H1 (cell line): ENCODE data around the gene TRIM45. TPM values are rescaled to one million over a fixed set of nuclear protein-coding genes. Genes with fewer than 3 reads are reported as not detected.

Experiments
- CTCF ChIP-seq, 3 experiments: IDR thresholded peaks; 1 replicate in 2 of 3; 2 replicates in 1 of 3; pipeline versions ENCODE4 v1.5.1 to v1.6.1; 2011; ENCODE audit warnings: low read length in 3 of 3, mild to moderate bottlenecking in 3 of 3, inconsistent platforms in 2 of 3, low read depth in 1 of 3, moderate library complexity in 1 of 3; ENCODE audit not compliant: insufficient read depth in 1 of 3; ENCODE audit errors: control extremely low read depth in 1 of 3
- SRF ChIP-seq: IDR thresholded peaks from 2 replicates; pipeline ENCODE4 v1.6.1; 2011; ENCODE audit warnings: mild to moderate bottlenecking, low read depth, low read length, moderate library complexity
- polyA plus RNA-seq, 7 experiments: library from polyadenylated mRNA; depleted of rRNA in 3 of 7; stranded (reverse) in 5 of 7; unstranded in 2 of 7; fragments of >200 nt in 5 of 7; fragments of 200-250 nt in 2 of 7; gene quantifications; 1 replicate in 5 of 7; 2 replicates in 1 of 7; 4 replicates in 1 of 7; pipeline versions ENCODE4 v1.2.1 to v1.2.3, GENCODE V29; 2011 to 2013; ENCODE audit warnings: missing spikeins in 2 of 7, mixed read lengths in 2 of 7
- total RNA-seq: library from RNA; stranded (reverse); fragmentation: NEBNext Ultra II Directional; extraction: Animal tissue kit (Norgen Biotek cat#: 25700); gene quantifications from 2 replicates; pipeline ENCODE4 v1.2.1, GENCODE V29; 2021

TRIM45 gene
- total and polyA plus RNA-seq, 2 of the 8 experiments (the other 6 are each of a cell fraction or from before 2014, with no cell fraction given) = 13.7 to 16.7 TPM

GRCh38 chr1:117070124-117070523 is 51.4 kb downstream of the TRIM45 start (continued):
- TF ChIP-seq CTCF (IDR thresholded peaks at IDR 0.05; ENCODE audit: control extremely low read depth in 1 of 3, insufficient read depth in 1 of 3, low read depth in 1 of 3, low read length in 3 of 3) (no peak), SRF (no peak)
